Pancreas (tissue), 10 donors: Measurements from ENCODE around the gene COPA. TPM values are rescaled to one million over a fixed set of nuclear protein-coding genes. Genes with fewer than 3 reads are reported as not detected.

Source experiments
- ATAC-seq, 4 donors: fragments of 200-7000 bp; cut with Tn5 transposase; one replicate each; pipeline versions ENCODE4 v1.8.0 to v1.9.1; 2020; ENCODE audit warnings: mild to moderate bottlenecking in 4 of 4, moderate library complexity in 4 of 4
- DNase-seq, 6 donors: peaks; one replicate each; pipeline ENCODE4 v3.0.0-alpha.2; 2020
- FAIRE-seq: peaks from 2 replicates; lab custom pipeline; 2012; peaks lifted over from hg19 to GRCh38; lab: Jason Lieb, UNC
- H3K27ac ChIP-seq, 4 donors: fragments of 200-600 bp; sonication (generic); 1 replicate in 3 of 4; 2 replicates in 1 of 4; pipeline versions ENCODE4 v1.5.0 to v1.8.0; 2020
- H3K27me3 ChIP-seq, 4 donors: fragments of 200-600 bp; one replicate each; pipeline ENCODE4 v1.8.0; 2021
- H3K36me3 ChIP-seq, 3 donors: fragments of 200-600 bp; sonication (generic) in 1 of 3; one replicate each; pipeline versions ENCODE4 v1.5.0 to v1.8.0; 2020 to 2021
- H3K4me1 ChIP-seq, 3 donors: fragments of 200-600 bp; one replicate each; pipeline ENCODE4 v1.8.0; 2021
- H3K4me3 ChIP-seq, 4 donors: fragments of 200-600 bp; sonication (generic) in 2 of 4; one replicate each; pipeline versions ENCODE4 v1.5.0 to v1.8.0; 2020 to 2021
- H3K9me3 ChIP-seq, 4 donors: fragments of 200-600 bp; one replicate each; pipeline ENCODE4 v1.8.0; 2021
- CTCF ChIP-seq, 4 donors: fragments of 200-600 bp; sonication (generic) in 3 of 4; IDR thresholded peaks; one replicate each; pipeline versions ENCODE4 v1.5.0 to v1.8.0; 2021; ENCODE audit warnings: antibody characterized with exemption in 4 of 4
- WGBS, 2 donors: extraction: QIAGEN DNeasy Blood & Tissue Kit; methylation state at CpG; one replicate each; pipeline ENCODE4 v1.1.7; 2013; 5-methylcytosine and 5-hydroxymethylcytosine counted together
- intact Hi-C, 3 donors: fragments of 100-400 bp; cut with DNase I; formaldehyde crosslinking; loops; one replicate each; pipeline versions ENCODE4 v1.11.1 to v1.14.2; 2022
- polyA plus RNA-seq, 2 donors: library from polyadenylated mRNA; stranded (reverse); fragments of 200-250 nt; gene quantifications; one replicate each; pipeline ENCODE4 v1.2.3, GENCODE V29; 2013
- total RNA-seq, 6 donors: library from RNA; stranded (reverse); fragmentation: NEBNext Ultra II Directional in 4 of 6; extraction: Animal tissue kit (Norgen Biotek cat#: 25700) in 4 of 6; gene quantifications; one replicate each; pipeline versions ENCODE4 v1.2.1 to v1.2.4, GENCODE V29; 2021 to 2023
- donor health status: healthy with polysubstance abuse.
- donor health status: DM: no; HTN: no; CAD: no; lungs with moderate emphysema.
- donor health status: DM: no; HTN: no; CAD: no.
- donor health status: control.
- donor health status: control.
- donor health status: Bipolar disorder and iron deficiency.
- donor health status: DM: yes; HTN: yes; CAD: no.
- donor health status: DM: no; HTN: no; CAD: no.
- donor health status: DM: no; HTN: no; CAD: no.
- donor health status: DM: yes; HTN: yes; CAD: no.

COPA gene
- total and polyA plus RNA-seq, 8 donors = 34.7 to 114 (median 75.9) TPM

- Histone ChIP-seq H3K36me3 (no peaks in the 10 kb centered on the region), H3K9me3 (no peaks in the 10 kb centered on the region), H3K27me3 (no peaks in the 10 kb centered on the region), H3K4me3 (no peak overlapping the region), H3K4me1 (no peaks in the 10 kb centered on the region), H3K27ac (no peak overlapping the region)
- intact Hi-C loops = loop anchor here in 2 of 3 donors (10.0 kb wide), 2 partner anchors 176 to 266 kb away; partner anchors contain the start of gene CASQ1 (in 1 of the 2)
- DNase-seq (no peak), ATAC-seq (no peak), FAIRE-seq (no peak)
- no peak for TF ChIP-seq CTCF (IDR thresholded peaks at IDR 0.05)
Measured at GRCh38 chr1:160371346-160371631, 28.2 kb upstream of the COPA start.

- no peak for TF ChIP-seq CTCF (IDR thresholded peaks at IDR 0.05)
- H3K4me3 ChIP-seq = no peak overlapping the region
- no peak overlapping the region for H3K27ac ChIP-seq
- WGBS, 2 donors = 66 to 72% methylated on average over 41 to 42 of the region's 42 CpGs
- no peaks in the 10 kb centered on the region for H3K9me3 ChIP-seq
- H3K36me3 ChIP-seq = no peaks in the 10 kb centered on the region
- ATAC-seq (no peak), DNase-seq (no peak), FAIRE-seq (no peak)
- H3K4me1 ChIP-seq = no peaks in the 10 kb centered on the region
- intact Hi-C loops = loop anchor here in 2 of 3 donors (10.0 kb wide), 2 partner anchors 176 to 266 kb away; partner anchors contain the start of gene CASQ1 (in 1 of the 2)
- H3K27me3 ChIP-seq = no peaks in the 10 kb centered on the region
Measured at GRCh38 chr1:160370561-160371345, 27.7 kb upstream of the COPA start.

- Histone ChIP-seq H3K9me3 (no peaks in the 10 kb centered on the region), H3K4me3 (no peak overlapping the region), H3K27ac (no peak overlapping the region), H3K27me3 (no peaks in the 10 kb centered on the region), H3K36me3 (no peaks in the 10 kb centered on the region), H3K4me1 (no peaks in the 10 kb centered on the region)
- intact Hi-C loops = no loop called here
- WGBS, 2 donors = 76 to 89% methylated on average over 1 of the region's 1 CpG
- ATAC-seq = no peak
- no peak for TF ChIP-seq CTCF (IDR thresholded peaks at IDR 0.05)
- no peak for DNase-seq
- no peak for FAIRE-seq
Measured at GRCh38 chr1:160369087-160369486, 26.0 kb upstream of the COPA start.

GRCh38 chr1:160367934-160368923 is 25.2 kb upstream of the COPA start:
- ATAC-seq (no peak), DNase-seq (no peak), FAIRE-seq (no peak)
- Histone ChIP-seq H3K36me3 (no peaks in the 10 kb centered on the region), H3K27ac (no peak overlapping the region), H3K9me3 (no peaks in the 10 kb centered on the region), H3K4me3 (no peak overlapping the region), H3K4me1 (no peaks in the 10 kb centered on the region), H3K27me3 (no peaks in the 10 kb centered on the region)
- no peak for TF ChIP-seq CTCF (IDR thresholded peaks at IDR 0.05)
- intact Hi-C loops = no loop called here
- WGBS, 2 donors = 77 to 78% methylated on average over 4 of the region's 4 CpGs
